GM12878 (cell line): ENCODE data around the gene KDM3B. TPM values are rescaled to one million over a fixed set of nuclear protein-coding genes. Genes with fewer than 3 reads are reported as not detected.

Source experiments
- ATAC-seq: fragments of 200-7000 bp; cut with Tn5 transposase; 3 replicates; pipeline ENCODE4 v1.9.1; 2020; ENCODE audit warnings: mild to moderate bottlenecking, moderate library complexity
- BruUV-seq: library from RNA; stranded (reverse); fragments of 400-500 nt; replicated peaks from 2 replicates; lab custom pipeline; 2021; lab: Mats Ljungman, UMichigan
- CTCF ChIA-PET: fragments of 300-600 bp; sonication (Branson Sonifier 250); formaldehyde crosslinking; extraction: SDS; loops from one replicate; lab custom pipeline; 2021; ENCODE audit warnings: inconsistent platforms; lab: Yijun Ruan, JAX
- POLR2A ChIA-PET: fragments of 350-600 bp; formaldehyde crosslinking; extraction: SDS; loops from one replicate; lab custom pipeline; 2021; ENCODE audit warnings: inconsistent platforms; lab: Charles Lee
- RAD21 ChIA-PET: fragments of 300-600 bp; sonication (Branson Sonifier 250); formaldehyde crosslinking; loops from one replicate; lab custom pipeline; 2023; ENCODE audit warnings: antibody characterized with exemption; ENCODE audit not compliant: unreplicated experiment; lab: Charles Lee
- SMC1A ChIA-PET: fragments of 300-600 bp; sonication (Branson Sonifier 250); formaldehyde crosslinking; loops from one replicate; lab custom pipeline; 2023; ENCODE audit not compliant: unreplicated experiment, uncharacterized antibody; lab: Charles Lee
- DNase-seq: peaks from one replicate; pipeline ENCODE4 v3.0.0-alpha.2; 2011; ENCODE audit warnings: low read depth, low spot score
- FAIRE-seq: peaks from 3 replicates; lab custom pipeline; 2011; peaks lifted over from hg19 to GRCh38; lab: Jason Lieb, UNC
- H2AFZ ChIP-seq: 2 replicates; pipeline ENCODE4 v1.6.0; 2011; ENCODE audit warnings: low read depth, low read length, control low read depth; ENCODE audit not compliant: control insufficient read depth
- H3K27ac ChIP-seq: 2 replicates; pipeline ENCODE4 v1.5.1; 2011; ENCODE audit warnings: control low read depth; ENCODE audit not compliant: control insufficient read depth, insufficient read depth
- H3K27me3 ChIP-seq, 2 experiments: replicated peaks in 1 of 2; 2 replicates each; pipeline versions ENCODE4 v1.6.0 to v1.6.1; 2011; ENCODE audit warnings: low read length in 1 of 2; ENCODE audit not compliant: control insufficient read depth in 2 of 2, insufficient read depth in 2 of 2
- H3K36me3 ChIP-seq, 2 experiments: 2 replicates each; pipeline ENCODE4 v1.5.1; 2011; ENCODE audit warnings: low read length in 1 of 2; ENCODE audit not compliant: control insufficient read depth in 2 of 2, insufficient read depth in 2 of 2
- H3K4me1 ChIP-seq: 2 replicates; pipeline ENCODE4 v1.6.1; 2011; ENCODE audit warnings: mild to moderate bottlenecking, low read length, moderate library complexity, mixed read lengths; ENCODE audit not compliant: control insufficient read depth, insufficient read depth
- H3K4me2 ChIP-seq: 2 replicates; pipeline ENCODE4 v1.6.0; 2011; ENCODE audit warnings: control low read depth; ENCODE audit not compliant: control insufficient read depth, insufficient read depth
- H3K4me3 ChIP-seq: fragments of 200-600 bp; sonication (generic); 2 replicates; pipeline ENCODE4 v1.5.1; 2016
- H3K79me2 ChIP-seq: 2 replicates; pipeline ENCODE4 v1.6.0; 2011; ENCODE audit warnings: low read length; ENCODE audit not compliant: control insufficient read depth, insufficient read depth
- H3K9ac ChIP-seq: 2 replicates; pipeline ENCODE4 v1.8.0; 2011; ENCODE audit warnings: low read length, control low read depth, mixed read lengths; ENCODE audit not compliant: control insufficient read depth, insufficient read depth
- H3K9me3 ChIP-seq: replicated peaks from 3 replicates; pipeline ENCODE4 v1.5.1; 2011; ENCODE audit warnings: mild to moderate bottlenecking, low read length; ENCODE audit not compliant: control insufficient read depth, insufficient read depth
- H4K20me1 ChIP-seq: 2 replicates; pipeline ENCODE4 v1.6.0; 2011; ENCODE audit not compliant: control insufficient read depth, insufficient read depth
- BMI1 ChIP-seq: fragments of 450-650 bp; IDR thresholded peaks from 2 replicates; pipeline ENCODE4 v1.6.1; 2016; ENCODE audit warnings: mild to moderate bottlenecking, moderate library complexity, borderline replicate concordance
- CHD2 ChIP-seq: IDR thresholded peaks from 2 replicates; pipeline ENCODE4 v1.6.1; 2011; ENCODE audit warnings: low read depth, low read length, improper control_type of control experiment, borderline replicate concordance
- FOXM1 ChIP-seq: IDR thresholded peaks from 2 replicates; pipeline ENCODE4 v1.6.1; 2012; ENCODE audit warnings: low read depth, mild to moderate bottlenecking, inconsistent platforms, low read length, moderate library complexity
- GATAD2B ChIP-seq: fragments of 450-650 bp; conservative IDR thresholded peaks from 2 replicates; pipeline ENCODE4 v1.6.1; 2017; ENCODE audit warnings: low read depth, mild to moderate bottlenecking, moderate library complexity
- HDAC6 ChIP-seq: fragments of 200-600 bp; sonication (generic); IDR thresholded peaks from one replicate; pipeline ENCODE4 v1.8.0; 2017; ENCODE audit warnings: antibody characterized with exemption; ENCODE audit not compliant: unreplicated experiment
- KDM1A ChIP-seq: fragments of 200-600 bp; sonication (generic); IDR thresholded peaks from 2 replicates; pipeline ENCODE4 v1.6.1; 2016; ENCODE audit warnings: borderline replicate concordance
- MTA3 ChIP-seq: IDR thresholded peaks from 2 replicates; pipeline ENCODE4 v1.6.1; 2012; ENCODE audit warnings: low read length, inconsistent platforms, borderline replicate concordance
- NFYB ChIP-seq: IDR thresholded peaks from 2 replicates; pipeline ENCODE4 v1.6.1; 2011; ENCODE audit warnings: low read depth, mild to moderate bottlenecking, low read length, improper control_type of control experiment, moderate library complexity; ENCODE audit not compliant: insufficient read depth
- NR2C2 ChIP-seq: IDR thresholded peaks from 2 replicates; pipeline ENCODE4 v1.6.1; 2011; ENCODE audit warnings: borderline replicate concordance, low read depth; ENCODE audit not compliant: control insufficient read depth, insufficient read length
- PKNOX1 ChIP-seq: fragments of 450-650 bp; IDR thresholded peaks from 2 replicates; pipeline ENCODE4 v1.6.1; 2016; ENCODE audit warnings: mild to moderate bottlenecking
- RAD51 ChIP-seq: fragments of 450-650 bp; IDR thresholded peaks from 2 replicates; pipeline ENCODE4 v1.6.1; 2016; ENCODE audit warnings: moderate library complexity, mild to moderate bottlenecking, inconsistent platforms
- TCF12 ChIP-seq: IDR thresholded peaks from 2 replicates; pipeline ENCODE4 v1.6.1; 2011; ENCODE audit warnings: low read depth, mild to moderate bottlenecking, low read length
- ZBED1 ChIP-seq: IDR thresholded peaks from 2 replicates; pipeline ENCODE4 v1.6.1; 2016; ENCODE audit warnings: borderline replicate concordance
- WGBS: methylation state at CpG from one replicate; pipeline ENCODE4 v1.1.6; 2016; ENCODE audit warnings: low lambda C conversion rate; ENCODE audit not compliant: insufficient replicate concordance, insufficient coverage; ENCODE audit errors: missing lambda C conversion rate; 5-methylcytosine and 5-hydroxymethylcytosine counted together
- in situ Hi-C: fragments of 300-500 bp; cut with MboI; formaldehyde crosslinking; loops from 9 replicates; pipeline ENCODE4 v1.14.3; 2018; ENCODE audit warnings: mixed read lengths
- intact Hi-C: fragments of 100-400 bp; cut with micrococcal nuclease; formaldehyde crosslinking; loops from one replicate; pipeline ENCODE4 v1.14.2; 2022; ENCODE audit not compliant: unreplicated experiment
- polyA plus RNA-seq, 11 experiments: library from polyadenylated mRNA; depleted of rRNA in 4 of 11; unstranded in 6 of 11; stranded (reverse) in 5 of 11; fragments of >200 nt; fragmentation: Nextera tagmentation in 4 of 11; fragmentation: Illumina TruSeq in 1 of 11; extraction: Ambion mirVana in 4 of 11; extraction: Trizol in 1 of 11; gene quantifications; 1 replicate in 1 of 11; 2 replicates in 10 of 11; pipeline versions ENCODE4 v1.2.1 to v1.2.3, GENCODE V29; 2011 to 2016; ENCODE audit warnings: inconsistent platforms in 2 of 11, missing spikeins in 2 of 11, low read depth in 1 of 11
- total RNA-seq, 4 experiments: library from RNA; depleted of rRNA in 3 of 4; stranded (reverse); fragments of >200 nt in 3 of 4; fragmentation: Illumina TruSeq in 1 of 4; extraction: Trizol in 1 of 4; gene quantifications; 2 replicates each; pipeline versions ENCODE4 v1.2.1 to v1.2.3, GENCODE V29; 2013 to 2021
- TF ChIP-seq, protein P1 (sequence below): IDR thresholded peaks from 2 replicates; pipeline ENCODE4 v1.6.1; 2012; ENCODE audit warnings: low read length, inconsistent platforms
- TF ChIP-seq, protein P2 (sequence below): fragments of 450-650 bp; IDR thresholded peaks from 2 replicates; pipeline ENCODE4 v1.6.1; 2017; ENCODE audit warnings: borderline replicate concordance

The KDM3B gene
- total and polyA plus RNA-seq, 10 of the 15 experiments (the other 5 are each of a cell fraction or from before 2014, with no cell fraction given) = 8.5 to 45.7 (median 29.0) TPM

DNA sequence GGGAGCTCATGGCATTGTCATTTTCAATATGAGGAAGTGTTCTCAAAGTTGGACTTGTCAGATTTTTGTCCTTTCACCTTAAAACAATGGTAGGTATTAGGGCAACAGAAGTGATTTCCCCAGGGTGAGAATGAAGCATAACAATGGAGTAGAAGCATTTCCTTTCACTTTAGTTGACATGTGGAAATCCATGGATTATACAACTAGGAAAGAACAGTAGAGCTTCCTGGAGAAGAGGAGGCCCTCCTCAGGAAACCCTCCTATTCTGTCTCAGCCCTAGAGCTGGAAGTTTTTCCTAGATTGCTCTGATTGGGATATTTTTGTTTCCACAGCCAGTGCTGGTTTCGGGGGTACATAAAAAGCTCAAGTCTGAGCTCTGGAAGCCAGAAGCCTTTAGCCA is 72.6 kb downstream of the KDM3B start:
- 100% methylated on average over 1 of the region's 1 CpG for WGBS
- DNase-seq (no peak), ATAC-seq (no peak), FAIRE-seq (no peak)
- SMC1A ChIA-PET = interaction anchor here (1.1 kb wide), 1 partner anchor 10 kb away, joined by 3 read pairs; no protein-coding TSS in a partner anchor
- RAD21 ChIA-PET = interaction anchor here (1.3 kb wide), 1 partner anchor 79 kb away, joined by 4 read pairs; no protein-coding TSS in a partner anchor
- Histone ChIP-seq H3K9ac (no peak overlapping the region), H3K36me3 (peaks cover 3 to 50% of the 10 kb centered on the region in 2 experiments), H3K27ac (no peak overlapping the region), H3K9me3 (no peaks in the 10 kb centered on the region), H2AFZ (no peak overlapping the region), H3K4me1 (no peaks in the 10 kb centered on the region), H3K4me3 (no peak overlapping the region), H4K20me1 (no peaks in the 10 kb centered on the region), H3K79me2 (no peaks in the 10 kb centered on the region), H3K4me2 (no peak overlapping the region), H3K27me3 (no peaks in the 10 kb centered on the region)
- in situ Hi-C loops = no loop called here
- intact Hi-C loops = no loop called here
- no TSS peak for BruUV-seq
- CTCF ChIA-PET = interaction anchor here (0.6 to 1.5 kb wide), 3 partner anchors 10 to 79 kb away, joined by 3 to 6 read pairs (median 3); no protein-coding TSS in a partner anchor
- POLR2A ChIA-PET = no interaction called here
- TF ChIP-seq PKNOX1 (no peak), NFYB (no peak), ZBED1 (no peak), RAD51 (no peak)

DNA sequence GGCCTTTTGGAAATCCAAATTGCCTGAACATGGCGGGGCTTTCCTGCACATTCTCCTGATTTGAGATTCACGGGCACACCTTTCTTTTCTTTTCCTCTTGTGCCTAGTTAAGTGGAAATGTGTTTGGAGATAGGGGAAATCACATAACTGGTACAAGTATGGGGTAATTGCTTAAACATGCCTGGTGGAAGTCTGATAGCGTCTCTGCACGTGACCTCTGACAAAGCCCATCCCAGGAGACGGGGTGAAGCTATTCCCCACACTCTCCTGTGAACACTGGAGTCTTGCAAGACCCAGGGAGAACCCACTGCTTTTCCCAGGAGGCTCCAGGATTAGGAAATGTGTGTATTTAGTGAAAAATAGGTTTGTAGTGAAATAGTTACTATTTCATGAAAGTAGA is 83.5 kb downstream of the KDM3B start:
- ChIA-PET RAD21 (no interaction called here), CTCF (interaction anchor here (0.7 to 1.1 kb wide), 2 partner anchors 13 to 189 kb away, joined by 3 to 7 read pairs; no protein-coding TSS in a partner anchor), SMC1A (no interaction called here), POLR2A (no interaction called here)
- peaks cover 4% of the 10 kb centered on the region for H3K4me1 ChIP-seq
- ATAC-seq (no peak), DNase-seq (no peak), FAIRE-seq (no peak)
- intact Hi-C loops (no loop called here), in situ Hi-C loops (no loop called here)
- no peaks in the 10 kb centered on the region for H3K79me2 ChIP-seq
- no peak overlapping the region for H3K4me3 ChIP-seq
- H3K9me3 ChIP-seq = no peaks in the 10 kb centered on the region
- no TSS peak for BruUV-seq
- no peak overlapping the region for H2AFZ ChIP-seq
- H3K27me3 ChIP-seq = no peaks in the 10 kb centered on the region
- no peak overlapping the region for H3K4me2 ChIP-seq
- H3K36me3 ChIP-seq = peaks cover 0 to 16% of the 10 kb centered on the region in 2 experiments
- no peaks in the 10 kb centered on the region; the same call in 1 of the 2 replicates for H4K20me1 ChIP-seq
- WGBS = 88% methylated on average over 5 of the region's 5 CpGs
- H3K9ac ChIP-seq = no peak overlapping the region
- H3K27ac ChIP-seq = no peak overlapping the region
- no peak for TF ChIP-seq CHD2
- TF ChIP-seq, protein P1, sequence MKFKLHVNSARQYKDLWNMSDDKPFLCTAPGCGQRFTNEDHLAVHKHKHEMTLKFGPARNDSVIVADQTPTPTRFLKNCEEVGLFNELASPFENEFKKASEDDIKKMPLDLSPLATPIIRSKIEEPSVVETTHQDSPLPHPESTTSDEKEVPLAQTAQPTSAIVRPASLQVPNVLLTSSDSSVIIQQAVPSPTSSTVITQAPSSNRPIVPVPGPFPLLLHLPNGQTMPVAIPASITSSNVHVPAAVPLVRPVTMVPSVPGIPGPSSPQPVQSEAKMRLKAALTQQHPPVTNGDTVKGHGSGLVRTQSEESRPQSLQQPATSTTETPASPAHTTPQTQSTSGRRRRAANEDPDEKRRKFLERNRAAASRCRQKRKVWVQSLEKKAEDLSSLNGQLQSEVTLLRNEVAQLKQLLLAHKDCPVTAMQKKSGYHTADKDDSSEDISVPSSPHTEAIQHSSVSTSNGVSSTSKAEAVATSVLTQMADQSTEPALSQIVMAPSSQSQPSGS = no peak
- TF ChIP-seq, protein P2, sequence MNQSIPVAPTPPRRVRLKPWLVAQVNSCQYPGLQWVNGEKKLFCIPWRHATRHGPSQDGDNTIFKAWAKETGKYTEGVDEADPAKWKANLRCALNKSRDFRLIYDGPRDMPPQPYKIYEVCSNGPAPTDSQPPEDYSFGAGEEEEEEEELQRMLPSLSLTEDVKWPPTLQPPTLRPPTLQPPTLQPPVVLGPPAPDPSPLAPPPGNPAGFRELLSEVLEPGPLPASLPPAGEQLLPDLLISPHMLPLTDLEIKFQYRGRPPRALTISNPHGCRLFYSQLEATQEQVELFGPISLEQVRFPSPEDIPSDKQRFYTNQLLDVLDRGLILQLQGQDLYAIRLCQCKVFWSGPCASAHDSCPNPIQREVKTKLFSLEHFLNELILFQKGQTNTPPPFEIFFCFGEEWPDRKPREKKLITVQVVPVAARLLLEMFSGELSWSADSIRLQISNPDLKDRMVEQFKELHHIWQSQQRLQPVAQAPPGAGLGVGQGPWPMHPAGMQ = no peak
- no peak for TF ChIP-seq FOXM1
- no peak for TF ChIP-seq GATAD2B
- no peak for TF ChIP-seq BMI1
- no peak for TF ChIP-seq TCF12
- no peak for TF ChIP-seq KDM1A
- TF ChIP-seq MTA3 = no peak
- TF ChIP-seq NR2C2 = no peak
- TF ChIP-seq HDAC6 = no peak
